ENCODE results near the gene DTL.

The DTL gene

GRCh38 chr1:212007178-212007577, 28.4 kb upstream of the DTL start:
- TF ChIP-seq, protein P1, sequence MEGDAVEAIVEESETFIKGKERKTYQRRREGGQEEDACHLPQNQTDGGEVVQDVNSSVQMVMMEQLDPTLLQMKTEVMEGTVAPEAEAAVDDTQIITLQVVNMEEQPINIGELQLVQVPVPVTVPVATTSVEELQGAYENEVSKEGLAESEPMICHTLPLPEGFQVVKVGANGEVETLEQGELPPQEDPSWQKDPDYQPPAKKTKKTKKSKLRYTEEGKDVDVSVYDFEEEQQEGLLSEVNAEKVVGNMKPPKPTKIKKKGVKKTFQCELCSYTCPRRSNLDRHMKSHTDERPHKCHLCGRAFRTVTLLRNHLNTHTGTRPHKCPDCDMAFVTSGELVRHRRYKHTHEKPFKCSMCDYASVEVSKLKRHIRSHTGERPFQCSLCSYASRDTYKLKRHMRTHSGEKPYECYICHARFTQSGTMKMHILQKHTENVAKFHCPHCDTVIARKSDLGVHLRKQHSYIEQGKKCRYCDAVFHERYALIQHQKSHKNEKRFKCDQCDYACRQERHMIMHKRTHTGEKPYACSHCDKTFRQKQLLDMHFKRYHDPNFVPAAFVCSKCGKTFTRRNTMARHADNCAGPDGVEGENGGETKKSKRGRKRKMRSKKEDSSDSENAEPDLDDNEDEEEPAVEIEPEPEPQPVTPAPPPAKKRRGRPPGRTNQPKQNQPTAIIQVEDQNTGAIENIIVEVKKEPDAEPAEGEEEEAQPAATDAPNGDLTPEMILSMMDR (IDR thresholded peaks at IDR 0.05; ENCODE audit: insufficient read depth, low read depth, low read length, missing control alignments), result no peak
- H3K4me3 ChIP-seq (ENCODE audit: low read depth, low read length), result no peak overlapping the region
- DNase-seq (ENCODE audit: low read depth), result no peak

- DNase-seq (ENCODE audit: low read depth), result no peak
- H3K4me3 ChIP-seq (ENCODE audit: low read depth, low read length), result no peak overlapping the region
- TF ChIP-seq, protein P1 (IDR thresholded peaks at IDR 0.05; ENCODE audit: insufficient read depth, low read depth, low read length, missing control alignments), result no peak
Measured at GRCh38 chr1:212007886-212008285, 27.7 kb upstream of the DTL start.

- no peak for DNase-seq (ENCODE audit: low read depth)
- H3K4me3 ChIP-seq (ENCODE audit: low read depth, low read length), result no peak overlapping the region
- TF ChIP-seq, protein P1 (IDR thresholded peaks at IDR 0.05; ENCODE audit: insufficient read depth, low read depth, low read length, missing control alignments), result no peak
Measured at GRCh38 chr1:212009561-212009960, 26.0 kb upstream of the DTL start.

DNA sequence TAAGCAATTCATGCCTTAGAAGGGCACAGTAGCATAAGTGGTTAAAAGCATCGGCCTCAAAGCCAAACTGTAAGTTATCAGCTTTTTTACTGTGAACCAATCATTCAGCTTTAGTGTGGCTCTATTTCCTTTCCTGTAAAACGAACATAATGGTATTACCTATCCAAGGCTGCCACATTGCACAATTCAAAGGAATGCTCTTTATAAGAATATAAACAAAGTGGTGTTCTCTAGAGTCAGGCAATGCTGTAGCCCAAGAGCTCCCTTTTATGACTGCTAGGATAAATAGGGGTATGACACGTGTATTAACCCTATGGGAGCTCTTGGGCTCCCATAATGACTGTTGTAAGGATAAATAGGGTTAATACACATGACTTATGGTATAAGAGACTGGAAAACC, 25.5 kb upstream of the DTL start:
- TF ChIP-seq, protein P1 (IDR thresholded peaks at IDR 0.05; ENCODE audit: insufficient read depth, low read depth, low read length, missing control alignments), result no peak
- H3K4me3 ChIP-seq (ENCODE audit: low read depth, low read length), result no peak overlapping the region
- DNase-seq (ENCODE audit: low read depth), result no peak

GRCh38 chr1:212012034-212012740, 23.4 kb upstream of the DTL start:
- TF ChIP-seq, protein P1 (IDR thresholded peaks at IDR 0.05; ENCODE audit: insufficient read depth, low read depth, low read length, missing control alignments), result peak; percentile 98
- no peak overlapping the region for H3K4me3 ChIP-seq (ENCODE audit: low read depth, low read length)

GRCh38 chr1:212013672-212014071, 21.9 kb upstream of the DTL start:
- no peak for DNase-seq (ENCODE audit: low read depth)
- no peak overlapping the region for H3K4me3 ChIP-seq (ENCODE audit: low read depth, low read length)
- TF ChIP-seq, protein P1 (IDR thresholded peaks at IDR 0.05; ENCODE audit: insufficient read depth, low read depth, low read length, missing control alignments), result no peak

More at GRCh38 chr1:212012034-212012740, 23.4 kb upstream of the DTL start:
- DNase-seq (ENCODE audit: low read depth), result peak; percentile 82

DNA sequence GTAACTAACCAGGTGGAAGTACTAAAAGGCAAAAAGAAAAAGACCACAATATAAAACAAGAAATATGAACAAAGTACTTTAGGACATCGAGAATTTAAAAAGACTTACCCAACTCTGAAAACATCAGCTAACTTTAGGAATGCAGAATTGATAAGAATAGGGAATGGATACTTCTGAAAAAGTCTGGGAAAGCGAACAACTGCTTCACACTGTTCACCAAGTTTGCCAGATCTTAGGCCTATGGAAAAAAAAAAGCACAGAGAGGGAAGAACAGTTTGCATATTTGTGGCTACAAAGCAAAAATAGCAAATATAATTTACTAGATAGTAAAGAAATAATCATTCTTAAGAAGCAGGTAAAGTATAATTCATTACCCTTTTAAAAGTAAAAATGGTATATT, 14.6 kb upstream of the DTL start:
- DNase-seq (ENCODE audit: low read depth), result no peak
- TF ChIP-seq, protein P1 (IDR thresholded peaks at IDR 0.05; ENCODE audit: insufficient read depth, low read depth, low read length, missing control alignments), result no peak
- no peak overlapping the region for H3K4me3 ChIP-seq (ENCODE audit: low read depth, low read length)

All from GM12865 (cell line).